D721Med (cell line): ENCODE results near the gene PDE11A.

Experiments used
- DNase-seq: peaks from one replicate; pipeline ENCODE4 v3.0.0; 2011; ENCODE audit warnings: low spot score; ENCODE audit not compliant: insufficient read length
- FAIRE-seq: peaks from 2 replicates; lab custom pipeline; 2011; peaks lifted over from hg19 to GRCh38; lab: Jason Lieb, UNC
- CTCF ChIP-seq: IDR thresholded peaks from 2 replicates; pipeline ENCODE4 v1.5.1; 2012; ENCODE audit warnings: mild to moderate bottlenecking, control low read depth; ENCODE audit not compliant: insufficient read depth; ENCODE audit errors: missing control alignments

Gene PDE11A

GRCh38 chr2:177716484-177716883 is 356.1 kb downstream of the PDE11A start:
- TF ChIP-seq CTCF: no peak
- FAIRE-seq: no peak
- no peak for DNase-seq

GRCh38 chr2:177715771-177716170 is 356.8 kb downstream of the PDE11A start:
- no peak for TF ChIP-seq CTCF
- no peak for DNase-seq
- FAIRE-seq: no peak

GRCh38 chr2:177714704-177715103 is 357.9 kb downstream of the PDE11A start:
- DNase-seq: no peak
- no peak for FAIRE-seq
- TF ChIP-seq CTCF: no peak

GRCh38 chr2:177712462-177712861 is 360.1 kb downstream of the PDE11A start:
- no peak for DNase-seq
- FAIRE-seq: no peak
- no peak for TF ChIP-seq CTCF

- TF ChIP-seq CTCF: no peak
- FAIRE-seq (no peak), DNase-seq (no peak)
Measured at GRCh38 chr2:177711483-177712265, 360.9 kb downstream of the PDE11A start.

GRCh38 chr2:177710889-177711288 is 361.7 kb downstream of the PDE11A start:
- DNase-seq: no peak
- no peak for TF ChIP-seq CTCF
- FAIRE-seq: no peak

GRCh38 chr2:177709986-177710401 is 362.6 kb downstream of the PDE11A start:
- TF ChIP-seq CTCF: no peak
- DNase-seq (no peak), FAIRE-seq (no peak)
